22Rv1 (cell line): ENCODE results near the gene ARRDC5.
"Not testable (repeated sequence)": the region's sequence is repeated elsewhere in the genome, so short reads cannot be mapped to it uniquely, and the experiment has no call there.

Source experiments
- H3K27ac ChIP-seq: fragments of 450-650 bp; 2 replicates; pipeline ENCODE4 v1.5.1; 2017
- ZFX ChIP-seq: fragments of 450-650 bp; IDR thresholded peaks from 2 replicates; pipeline ENCODE4 v1.6.1; 2017; ENCODE audit warnings: antibody characterized with exemption, borderline replicate concordance
- TF ChIP-seq, protein P1 (sequence below): fragments of 450-650 bp; IDR thresholded peaks from 2 replicates; pipeline ENCODE4 v1.5.1; 2017; ENCODE audit warnings: mild to moderate bottlenecking

Gene ARRDC5

GRCh38 chr19:4902796-4903195, at the start of gene ARRDC5:
TSS of gene ARRDC5 (minus strand) at chr19:4902896. CDS start at chr19:4902825, 71 bp downstream.
- no peak within 1 kb of the TSS for H3K27ac ChIP-seq
- no peak for TF ChIP-seq ZFX
- TF ChIP-seq, protein P1, sequence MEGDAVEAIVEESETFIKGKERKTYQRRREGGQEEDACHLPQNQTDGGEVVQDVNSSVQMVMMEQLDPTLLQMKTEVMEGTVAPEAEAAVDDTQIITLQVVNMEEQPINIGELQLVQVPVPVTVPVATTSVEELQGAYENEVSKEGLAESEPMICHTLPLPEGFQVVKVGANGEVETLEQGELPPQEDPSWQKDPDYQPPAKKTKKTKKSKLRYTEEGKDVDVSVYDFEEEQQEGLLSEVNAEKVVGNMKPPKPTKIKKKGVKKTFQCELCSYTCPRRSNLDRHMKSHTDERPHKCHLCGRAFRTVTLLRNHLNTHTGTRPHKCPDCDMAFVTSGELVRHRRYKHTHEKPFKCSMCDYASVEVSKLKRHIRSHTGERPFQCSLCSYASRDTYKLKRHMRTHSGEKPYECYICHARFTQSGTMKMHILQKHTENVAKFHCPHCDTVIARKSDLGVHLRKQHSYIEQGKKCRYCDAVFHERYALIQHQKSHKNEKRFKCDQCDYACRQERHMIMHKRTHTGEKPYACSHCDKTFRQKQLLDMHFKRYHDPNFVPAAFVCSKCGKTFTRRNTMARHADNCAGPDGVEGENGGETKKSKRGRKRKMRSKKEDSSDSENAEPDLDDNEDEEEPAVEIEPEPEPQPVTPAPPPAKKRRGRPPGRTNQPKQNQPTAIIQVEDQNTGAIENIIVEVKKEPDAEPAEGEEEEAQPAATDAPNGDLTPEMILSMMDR = no peak

DNA sequence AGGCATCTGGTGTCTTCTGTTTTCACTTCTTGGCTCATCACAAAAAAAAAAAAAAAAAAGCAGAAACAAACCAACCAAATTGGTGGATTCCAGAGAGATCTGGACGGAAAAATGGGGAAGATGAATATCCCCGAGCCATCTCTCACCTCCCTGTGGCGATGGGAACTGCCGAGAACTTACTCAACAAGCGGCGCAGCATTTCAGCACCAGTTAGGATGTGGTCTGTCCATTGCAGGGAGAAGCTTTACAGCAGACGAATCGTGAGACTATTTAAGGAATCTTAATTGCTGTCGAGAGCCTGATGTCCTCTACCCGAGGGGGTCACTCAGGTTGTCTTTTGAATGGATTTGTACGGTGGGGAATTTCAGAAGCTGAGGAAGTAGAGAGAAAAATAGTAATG, 49.0 kb upstream of the ARRDC5 start:
- no peak for TF ChIP-seq ZFX
- TF ChIP-seq, protein P1 = no peak
- no peak overlapping the region for H3K27ac ChIP-seq

DNA sequence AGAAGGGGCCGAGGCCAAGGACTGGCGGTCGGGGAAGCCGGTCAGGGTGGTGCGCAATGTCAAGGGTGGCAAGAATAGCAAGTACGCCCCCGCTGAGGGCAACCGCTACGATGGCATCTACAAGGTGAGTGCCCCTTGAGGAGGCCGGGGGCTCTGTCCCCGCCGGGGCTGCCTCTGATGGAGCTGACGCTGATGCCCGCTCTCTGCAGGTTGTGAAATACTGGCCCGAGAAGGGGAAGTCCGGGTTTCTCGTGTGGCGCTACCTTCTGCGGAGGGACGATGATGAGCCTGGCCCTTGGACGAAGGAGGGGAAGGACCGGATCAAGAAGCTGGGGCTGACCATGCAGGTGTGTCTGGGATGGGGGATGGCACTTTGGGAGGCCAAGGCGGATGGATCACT, 48.0 kb upstream of the ARRDC5 start:
- H3K27ac ChIP-seq = not testable (repeated sequence)

DNA sequence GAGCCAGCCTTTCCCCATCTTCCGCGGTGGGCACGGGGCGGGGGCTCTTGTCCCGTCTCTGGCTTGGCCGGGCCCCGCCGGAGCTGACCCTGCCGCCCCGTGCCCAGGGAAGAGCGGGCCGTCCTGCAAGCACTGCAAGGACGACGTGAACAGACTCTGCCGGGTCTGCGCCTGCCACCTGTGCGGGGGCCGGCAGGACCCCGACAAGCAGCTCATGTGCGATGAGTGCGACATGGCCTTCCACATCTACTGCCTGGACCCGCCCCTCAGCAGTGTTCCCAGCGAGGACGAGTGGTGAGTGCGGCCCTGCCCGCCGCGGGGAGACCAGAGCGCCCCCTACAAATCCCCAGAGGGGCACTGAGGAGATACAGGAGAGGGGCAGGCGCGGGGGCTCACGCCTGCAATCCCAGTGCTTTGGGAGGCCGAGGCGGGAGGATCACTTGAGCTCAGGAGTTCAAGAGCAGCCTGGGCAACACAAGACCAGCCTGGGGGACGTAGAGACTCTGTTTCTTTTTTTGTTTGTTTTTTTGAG, 39.0 kb upstream of the ARRDC5 start:
- not testable (repeated sequence) for H3K27ac ChIP-seq
- TF ChIP-seq, protein P1 = peak; percentile 24

- no peak for TF ChIP-seq ZFX
- TF ChIP-seq, protein P1 = no peak
- H3K27ac ChIP-seq = no peak overlapping the region
These were observed 36.8 kb upstream of the ARRDC5 start for GRCh38 chr19:4939466-4939865.

- not testable (repeated sequence) for H3K27ac ChIP-seq
These were observed 35.8 kb upstream of the ARRDC5 start for GRCh38 chr19:4938461-4938860.

DNA sequence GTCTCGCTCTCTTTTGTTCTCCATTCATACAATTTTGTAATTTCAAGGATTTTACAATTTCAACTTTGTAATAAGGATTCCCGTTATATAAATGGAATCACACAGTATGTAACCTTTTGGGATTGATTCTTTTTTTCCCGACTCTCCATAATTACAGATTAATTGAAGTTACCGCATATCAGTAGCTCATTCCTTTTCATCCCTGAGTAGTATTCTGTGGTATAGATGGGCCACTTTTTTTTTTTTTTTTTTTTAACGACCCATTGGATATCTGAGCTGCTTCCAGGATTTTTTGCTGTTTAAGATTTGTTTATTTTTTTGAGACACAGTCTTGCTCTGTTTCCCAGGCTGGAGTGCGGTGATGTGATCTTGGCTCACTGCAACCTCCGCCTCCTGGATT, 34.4 kb upstream of the ARRDC5 start:
- TF ChIP-seq ZFX = no peak
- TF ChIP-seq, protein P1 = no peak
- no peak overlapping the region for H3K27ac ChIP-seq

DNA sequence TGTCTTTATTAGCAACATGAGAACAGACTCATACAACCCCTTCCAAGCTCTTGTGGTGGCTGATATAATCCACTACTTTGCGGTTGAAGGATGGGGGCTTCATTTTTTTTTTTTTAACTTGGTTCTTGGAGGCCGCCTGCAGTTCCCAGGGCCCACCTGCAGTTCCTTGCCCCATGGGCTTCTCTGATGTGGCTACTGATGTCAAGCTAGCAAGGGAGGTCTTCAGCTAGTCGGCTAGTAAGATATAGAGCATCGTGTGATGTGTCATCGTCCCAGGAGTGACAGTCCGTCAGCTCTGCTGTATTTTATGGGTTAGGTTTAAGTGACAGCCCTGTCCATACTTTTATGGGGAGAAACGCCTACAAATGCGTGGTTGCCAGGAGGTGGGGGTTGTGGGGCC, 32.7 kb upstream of the ARRDC5 start:
- no peak overlapping the region for H3K27ac ChIP-seq
- TF ChIP-seq, protein P1 = no peak
- TF ChIP-seq ZFX = no peak
